Activated CD4-positive, alpha-beta memory T cell treated with anti-CD3 and anti-CD28 coated beads for 36 hours (primary cell): ENCODE measurements around the gene RAB20. TPM values are rescaled to one million over a fixed set of nuclear protein-coding genes. Genes with fewer than 3 reads are reported as not detected.

Experiments
- CTCF ChIA-PET: fragments of 350-600 bp; sonication (Branson Sonifier 250); formaldehyde crosslinking; loops from one replicate; lab custom pipeline; 2021; ENCODE audit warnings: antibody characterized with exemption, inconsistent platforms; lab: Charles Lee
- POLR2A ChIA-PET: fragments of 350-600 bp; sonication (Branson Sonifier 250); formaldehyde crosslinking; loops from one replicate; lab custom pipeline; 2021; ENCODE audit warnings: antibody characterized with exemption; lab: Charles Lee
- DNase-seq: peaks from one replicate; pipeline ENCODE4 v3.0.0-alpha.2; 2020
- H3K27ac Mint-ChIP-seq: one replicate; pipeline ENCODE4 v1.8.0; 2021; ENCODE audit warnings: mixed read lengths
- H3K27me3 Mint-ChIP-seq: one replicate; pipeline ENCODE4 v1.8.0; 2021; ENCODE audit warnings: mixed read lengths
- H3K36me3 Mint-ChIP-seq: one replicate; pipeline ENCODE4 v1.8.0; 2021; ENCODE audit warnings: mixed read lengths
- H3K4me1 Mint-ChIP-seq: one replicate; pipeline ENCODE4 v1.8.0; 2021; ENCODE audit warnings: low read depth, mixed read lengths
- H3K4me3 Mint-ChIP-seq: one replicate; pipeline ENCODE4 v1.8.0; 2021; ENCODE audit warnings: mild to moderate bottlenecking, mixed read lengths
- H3K9me3 Mint-ChIP-seq: one replicate; pipeline ENCODE4 v1.8.0; 2021; ENCODE audit warnings: mixed read lengths
- intact Hi-C: fragments of 100-400 bp; cut with micrococcal nuclease; formaldehyde crosslinking; loops from one replicate; pipeline ENCODE4 v1.15.1; 2023
- total RNA-seq, 2 experiments: library from RNA; stranded (reverse); gene quantifications; one replicate each; pipeline ENCODE4 v1.2.3, GENCODE V29; 2021

RAB20 gene
- total RNA-seq, 2 experiments from 2014 or later: 1.4 to 2.1 TPM

GRCh38 chr13:110590577-110590976, 29.1 kb upstream of the RAB20 start:
- Mint-ChIP-seq H3K27ac (no peak overlapping the region), H3K4me3 (no peak overlapping the region), H3K27me3 (peaks cover 5% of the 10 kb centered on the region), H3K36me3 (no peaks in the 10 kb centered on the region), H3K9me3 (no peaks in the 10 kb centered on the region), H3K4me1 (peaks cover 1% of the 10 kb centered on the region)
- intact Hi-C loops: loop anchor here (10.0 kb wide), 1 partner anchor 464 kb away; no protein-coding TSS in a partner anchor
- DNase-seq: no peak
- ChIA-PET CTCF (interaction anchor here (1.0 to 1.3 kb wide), 2 partner anchors 135 to 229 kb away, joined by 3 read pairs; no protein-coding TSS in a partner anchor), POLR2A (no interaction called here)

GRCh38 chr13:110589793-110590390, 28.4 kb upstream of the RAB20 start:
- CTCF ChIA-PET: interaction anchor here (1.0 to 1.3 kb wide), 2 partner anchors 135 to 230 kb away, joined by 3 read pairs; no protein-coding TSS in a partner anchor
- peaks cover 1% of the 10 kb centered on the region for H3K4me1 Mint-ChIP-seq
- no peak for DNase-seq
- no peaks in the 10 kb centered on the region for H3K36me3 Mint-ChIP-seq
- no peak overlapping the region for H3K27ac Mint-ChIP-seq
- POLR2A ChIA-PET: no interaction called here
- no peak overlapping the region for H3K4me3 Mint-ChIP-seq
- peaks cover 8% of the 10 kb centered on the region for H3K27me3 Mint-ChIP-seq
- H3K9me3 Mint-ChIP-seq: no peaks in the 10 kb centered on the region
- intact Hi-C loops: loop anchor here (10.0 kb wide), 1 partner anchor 465 kb away; no protein-coding TSS in a partner anchor

GRCh38 chr13:110583178-110583865, 21.8 kb upstream of the RAB20 start:
- CTCF ChIA-PET: no interaction called here
- no peaks in the 10 kb centered on the region for H3K36me3 Mint-ChIP-seq

GRCh38 chr13:110582421-110582954, 21.0 kb upstream of the RAB20 start:
- ChIA-PET CTCF (no interaction called here), POLR2A (no interaction called here)
- Mint-ChIP-seq H3K4me3 (no peak overlapping the region), H3K27ac (no peak overlapping the region), H3K27me3 (peaks cover 22% of the 10 kb centered on the region), H3K4me1 (no peaks in the 10 kb centered on the region), H3K36me3 (no peaks in the 10 kb centered on the region), H3K9me3 (no peaks in the 10 kb centered on the region)
- intact Hi-C loops: no loop called here
- DNase-seq: no peak

More at GRCh38 chr13:110583178-110583865, 21.8 kb upstream of the RAB20 start:
- Mint-ChIP-seq H3K27ac (no peak overlapping the region), H3K4me1 (no peaks in the 10 kb centered on the region), H3K27me3 (peaks cover 20% of the 10 kb centered on the region), H3K4me3 (no peak overlapping the region), H3K9me3 (no peaks in the 10 kb centered on the region)
- intact Hi-C loops: no loop called here
- POLR2A ChIA-PET: no interaction called here
- no peak for DNase-seq

DNA sequence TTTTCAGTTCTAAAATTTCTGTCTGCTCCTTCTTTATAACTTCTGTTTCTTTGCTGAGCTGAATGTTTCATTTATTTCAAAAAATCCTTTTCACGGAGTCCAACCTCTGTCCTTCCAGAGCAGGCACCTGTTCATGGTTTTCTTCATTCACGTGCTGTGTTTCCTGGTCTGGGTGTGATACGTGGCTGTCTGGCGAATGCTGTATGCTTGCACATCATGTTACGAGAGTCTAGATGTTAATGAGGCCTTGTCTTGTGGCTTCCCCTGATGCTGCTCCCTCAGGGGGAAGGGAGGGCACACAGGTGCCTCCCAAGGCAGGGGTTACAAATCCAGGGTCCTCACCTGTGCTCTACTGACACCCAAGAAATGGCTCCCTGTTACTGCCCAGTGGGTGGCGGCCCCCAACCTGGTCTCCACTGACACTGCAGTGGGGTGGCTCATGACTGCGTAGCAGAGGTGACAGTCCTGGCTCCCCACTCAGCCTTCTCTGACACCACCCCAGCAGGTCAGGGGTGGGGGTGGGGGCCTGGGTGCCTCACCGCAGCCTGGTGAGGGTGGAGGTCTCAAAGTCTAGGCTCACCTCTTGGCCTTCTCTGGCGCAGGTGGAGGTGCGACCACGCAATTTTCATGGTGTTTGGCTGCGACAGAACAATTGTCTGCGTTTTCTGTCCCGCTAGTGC, 20.1 kb upstream of the RAB20 start:
- no peaks in the 10 kb centered on the region for H3K4me1 Mint-ChIP-seq
- H3K4me3 Mint-ChIP-seq: no peak overlapping the region
- H3K27ac Mint-ChIP-seq: no peak overlapping the region
- intact Hi-C loops: no loop called here
- no peak for DNase-seq
- POLR2A ChIA-PET: no interaction called here
- H3K9me3 Mint-ChIP-seq: no peaks in the 10 kb centered on the region
- H3K27me3 Mint-ChIP-seq: peaks cover 22% of the 10 kb centered on the region
- CTCF ChIA-PET: no interaction called here
- H3K36me3 Mint-ChIP-seq: no peaks in the 10 kb centered on the region

GRCh38 chr13:110580800-110581199, 19.3 kb upstream of the RAB20 start:
- Mint-ChIP-seq H3K27ac (no peak overlapping the region), H3K9me3 (no peaks in the 10 kb centered on the region), H3K4me3 (no peak overlapping the region), H3K36me3 (no peaks in the 10 kb centered on the region), H3K27me3 (peaks cover 24% of the 10 kb centered on the region), H3K4me1 (peaks cover 4% of the 10 kb centered on the region)
- ChIA-PET POLR2A (no interaction called here), CTCF (no interaction called here)
- intact Hi-C loops: no loop called here
- DNase-seq: no peak

GRCh38 chr13:110578363-110578762, 16.8 kb upstream of the RAB20 start:
- Mint-ChIP-seq H3K4me3 (no peak overlapping the region), H3K9me3 (no peaks in the 10 kb centered on the region), H3K4me1 (peaks cover 12% of the 10 kb centered on the region), H3K27ac (no peak overlapping the region), H3K27me3 (peaks cover 37% of the 10 kb centered on the region), H3K36me3 (no peaks in the 10 kb centered on the region)
- ChIA-PET POLR2A (no interaction called here), CTCF (no interaction called here)
- intact Hi-C loops: no loop called here
- DNase-seq: no peak

DNA sequence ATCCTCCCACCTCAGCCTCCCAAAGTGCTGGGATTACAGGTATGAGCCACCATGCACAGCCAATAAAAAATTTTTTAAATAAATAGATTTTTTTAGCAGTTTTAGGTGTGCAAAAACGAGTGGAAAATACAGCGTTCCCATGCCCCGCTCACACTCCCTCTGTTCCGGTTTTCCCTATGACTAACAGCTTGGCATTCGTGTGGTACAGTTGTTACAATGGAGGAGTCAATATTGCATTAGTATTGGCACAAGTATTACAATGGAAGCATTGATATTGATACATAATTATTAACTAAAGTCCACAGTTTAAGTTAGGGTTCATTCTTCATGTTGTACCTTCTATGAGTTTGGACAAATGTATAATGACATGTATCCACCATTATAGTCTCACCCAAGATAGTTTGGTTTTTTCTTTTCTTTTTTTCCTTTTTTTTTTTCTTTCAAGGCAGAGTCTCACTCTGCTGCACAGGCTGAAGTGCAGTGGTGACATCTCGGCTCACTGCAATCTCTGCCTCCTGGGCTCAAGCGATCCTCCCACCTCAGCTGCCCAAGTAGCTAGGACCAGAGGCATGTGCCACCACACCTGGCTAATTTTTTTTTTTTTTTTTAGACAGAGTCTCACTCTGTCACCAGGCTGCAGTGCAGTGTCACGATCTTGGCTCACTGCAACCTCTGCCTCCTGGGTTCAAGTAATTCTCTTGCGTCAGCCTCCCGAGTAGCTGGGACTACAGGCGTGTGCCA, 15.4 kb upstream of the RAB20 start:
- ChIA-PET CTCF (no interaction called here), POLR2A (no interaction called here)
- intact Hi-C loops: no loop called here
- DNase-seq: no peak
- no peak overlapping the region for H3K27ac Mint-ChIP-seq
- H3K4me1 Mint-ChIP-seq: peaks cover 12% of the 10 kb centered on the region
- H3K4me3 Mint-ChIP-seq: no peak overlapping the region
- peaks cover 36% of the 10 kb centered on the region for H3K27me3 Mint-ChIP-seq
- H3K9me3 Mint-ChIP-seq: no peaks in the 10 kb centered on the region
- H3K36me3 Mint-ChIP-seq: no peaks in the 10 kb centered on the region

DNA sequence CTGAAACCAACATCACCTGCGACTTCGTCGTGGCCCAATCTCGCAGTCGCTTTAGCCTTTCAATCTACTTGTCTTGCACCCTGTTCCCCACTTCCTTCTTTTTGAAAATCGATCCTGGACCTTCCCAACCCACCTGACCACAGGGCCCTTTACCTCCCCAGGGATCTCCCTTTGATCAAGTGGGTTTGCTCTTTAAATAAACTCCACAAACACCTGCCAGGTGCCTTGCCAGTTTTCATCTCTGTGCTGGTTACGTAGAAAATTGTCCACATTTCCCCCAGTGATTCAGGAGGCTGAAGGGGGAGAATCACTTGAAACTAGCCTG, 14.5 kb upstream of the RAB20 start:
- no peak overlapping the region for H3K27ac Mint-ChIP-seq
- no peaks in the 10 kb centered on the region for H3K9me3 Mint-ChIP-seq
- peaks cover 36% of the 10 kb centered on the region for H3K27me3 Mint-ChIP-seq
- CTCF ChIA-PET: no interaction called here
- peaks cover 12% of the 10 kb centered on the region for H3K4me1 Mint-ChIP-seq
- DNase-seq: no peak
- intact Hi-C loops: no loop called here
- POLR2A ChIA-PET: no interaction called here
- H3K4me3 Mint-ChIP-seq: no peak overlapping the region
- H3K36me3 Mint-ChIP-seq: no peaks in the 10 kb centered on the region

GRCh38 chr13:110575322-110576069, 14.0 kb upstream of the RAB20 start:
- Mint-ChIP-seq H3K27ac (no peak overlapping the region), H3K4me3 (no peak overlapping the region), H3K4me1 (peaks cover 12% of the 10 kb centered on the region), H3K9me3 (no peaks in the 10 kb centered on the region), H3K36me3 (no peaks in the 10 kb centered on the region), H3K27me3 (peaks cover 36% of the 10 kb centered on the region)
- peak; percentile 29 for DNase-seq
- ChIA-PET CTCF (no interaction called here), POLR2A (no interaction called here)
- intact Hi-C loops: no loop called here

DNA sequence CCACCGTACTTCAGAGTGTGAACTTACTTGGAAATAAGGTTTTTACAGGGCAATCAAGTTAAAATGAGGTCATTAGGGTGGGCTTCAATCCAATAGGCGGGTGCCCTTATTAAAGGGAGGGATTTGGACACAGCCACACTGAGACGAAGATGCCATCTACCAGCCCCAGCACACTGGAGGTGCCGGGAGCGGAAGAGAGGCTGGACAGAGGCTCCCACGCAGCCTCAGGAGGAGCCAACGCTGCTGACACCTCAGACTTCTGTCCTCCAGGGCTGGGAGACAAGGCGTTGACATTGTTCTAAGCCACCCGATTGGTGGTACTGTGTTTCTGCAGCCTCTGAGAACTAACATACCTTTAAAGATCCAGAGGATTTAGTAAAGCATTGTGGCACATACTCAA, 12.6 kb upstream of the RAB20 start:
- Mint-ChIP-seq H3K9me3 (no peaks in the 10 kb centered on the region), H3K4me3 (no peak overlapping the region), H3K27ac (no peak overlapping the region), H3K36me3 (no peaks in the 10 kb centered on the region), H3K27me3 (peaks cover 33% of the 10 kb centered on the region), H3K4me1 (peaks cover 12% of the 10 kb centered on the region)
- POLR2A ChIA-PET: no interaction called here
- intact Hi-C loops: no loop called here
- CTCF ChIA-PET: no interaction called here
- no peak for DNase-seq
